NCI-H510A treated with DMSO at 0.1 percent for 48 hours (cell line): ENCODE data around the gene FTL.

Experiments
- DNase-seq: peaks from one replicate; lab custom pipeline; 2025; lab: John Stamatoyannopoulos, UW

FTL gene

GRCh38 chr19:48966541-48967345 is 1.6 kb downstream of the FTL start:
- DNase-seq, result no peak

DNA sequence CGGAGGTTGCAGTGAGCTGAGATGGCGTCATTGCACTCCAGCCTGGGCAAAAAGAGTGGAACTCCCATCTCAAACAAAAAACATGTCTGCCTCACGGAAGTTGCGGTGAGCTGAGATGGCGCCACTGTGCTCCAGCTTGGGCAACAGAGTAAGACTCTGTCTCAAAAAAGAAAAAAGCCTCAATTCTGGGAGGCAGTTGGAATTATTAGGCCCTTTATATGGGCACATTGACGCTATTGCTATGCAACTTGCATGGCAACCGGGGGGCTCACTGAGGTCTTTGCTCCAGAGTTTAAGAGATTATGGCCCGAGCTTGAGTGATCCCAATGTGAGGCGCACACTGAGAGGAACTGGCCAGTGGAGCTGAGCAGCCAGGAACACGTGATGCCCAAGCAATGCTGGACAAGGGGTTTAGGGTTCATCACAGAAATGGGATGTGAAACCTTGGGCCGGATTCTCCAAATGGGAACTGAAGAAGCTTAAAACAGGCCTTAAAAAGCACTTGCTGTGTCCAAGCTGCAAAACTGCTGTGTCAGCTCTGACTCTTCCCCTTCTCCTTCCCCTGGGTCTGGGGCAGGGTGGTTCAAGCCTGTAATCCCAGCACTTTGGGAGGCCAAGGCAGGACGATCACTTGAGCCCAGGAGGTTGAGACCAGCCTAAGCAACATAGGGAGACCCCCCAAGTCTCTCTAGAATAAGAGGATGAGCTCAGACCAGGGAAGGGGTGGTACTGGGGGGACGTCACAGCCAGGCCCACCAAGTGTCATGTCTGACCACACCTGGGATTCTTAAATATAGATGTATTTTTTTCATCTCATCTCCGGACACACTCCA is 2.5 kb downstream of the FTL start:
- DNase-seq, result no peak

DNA sequence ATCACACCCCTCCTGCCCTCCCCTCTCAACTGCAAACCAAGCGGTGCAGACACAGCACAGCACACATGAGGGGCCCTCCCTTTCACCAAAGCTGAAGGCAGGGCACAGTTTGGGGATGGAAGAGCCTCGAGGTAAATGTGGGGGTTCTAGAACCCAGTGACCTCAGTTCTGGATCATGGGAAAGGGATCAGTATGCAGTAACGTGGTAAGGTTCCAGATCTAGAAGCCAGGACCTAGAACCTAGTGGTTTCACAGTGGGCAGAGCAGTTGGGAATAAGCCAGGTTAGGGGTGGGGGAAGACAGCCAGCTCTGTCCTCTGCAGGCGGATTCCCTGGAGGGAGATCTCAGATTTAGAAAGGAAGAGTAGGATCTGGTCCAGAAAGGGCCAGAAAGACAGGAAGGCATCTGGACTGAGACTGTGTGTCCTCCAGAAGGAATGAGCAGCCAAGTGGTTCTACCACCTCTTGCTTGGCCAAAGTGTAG is 3.1 kb downstream of the FTL start:
- DNase-seq, result no peak

GRCh38 chr19:48968813-48969218 is 3.7 kb downstream of the FTL start:
- no peak for DNase-seq

- DNase-seq, result no peak
Measured at GRCh38 chr19:48969276-48970138, 4.4 kb downstream of the FTL start.

- no peak for DNase-seq
Measured at GRCh38 chr19:48970139-48970766, 5.1 kb downstream of the FTL start.

- DNase-seq, result peak; percentile 69
Measured at GRCh38 chr19:48970923-48971395, 5.8 kb downstream of the FTL start.

- DNase-seq, result no peak
Measured at GRCh38 chr19:48975947-48976847, 11.1 kb downstream of the FTL start.

DNA sequence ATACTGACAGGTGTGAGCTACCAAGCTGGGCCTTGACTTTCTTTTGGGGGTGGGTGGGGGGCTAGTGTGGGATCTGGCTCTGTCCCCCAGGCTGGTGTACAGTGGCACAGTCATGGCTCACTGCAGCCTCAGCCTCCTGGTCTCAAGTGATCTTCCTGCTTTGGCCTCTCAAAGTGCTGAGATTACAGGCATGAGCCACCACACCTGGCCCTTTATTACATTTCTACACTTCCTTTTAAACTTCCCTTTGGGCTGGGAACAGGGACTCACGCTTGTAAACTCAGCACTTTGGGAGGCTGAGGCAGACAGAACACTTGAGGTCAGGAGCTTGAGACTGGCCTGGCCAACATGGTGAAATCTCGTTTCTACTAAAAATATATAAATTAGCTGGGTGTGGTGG is 12.0 kb downstream of the FTL start:
- no peak for DNase-seq

GRCh38 chr19:48982280-48982679 is 17.2 kb downstream of the FTL start:
- DNase-seq, result no peak

DNA sequence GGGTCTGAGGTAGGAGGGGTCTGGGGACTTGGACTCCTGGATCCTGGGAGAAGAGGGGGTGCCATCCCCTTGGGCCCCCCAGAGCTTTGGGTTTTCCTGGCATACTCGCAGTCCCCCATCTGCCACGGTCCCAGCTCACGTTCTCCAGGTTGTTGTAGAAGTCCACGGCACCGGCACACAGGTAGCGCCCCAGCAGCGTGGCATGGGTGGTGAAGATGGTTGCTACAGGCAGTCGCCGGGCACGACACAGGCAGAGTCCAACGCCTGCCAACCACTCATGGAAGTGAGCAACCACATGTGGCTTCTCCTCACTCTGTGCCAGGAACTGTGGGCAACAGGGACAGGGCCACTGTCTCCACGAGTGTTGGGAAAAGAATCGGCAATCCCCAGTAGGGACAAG is 20.6 kb downstream of the FTL start:
- no peak for DNase-seq

- DNase-seq, result no peak
Measured at GRCh38 chr19:48986211-48986610, 21.1 kb downstream of the FTL start.

GRCh38 chr19:48987323-48987722 is 22.2 kb downstream of the FTL start:
- no peak for DNase-seq

DNA sequence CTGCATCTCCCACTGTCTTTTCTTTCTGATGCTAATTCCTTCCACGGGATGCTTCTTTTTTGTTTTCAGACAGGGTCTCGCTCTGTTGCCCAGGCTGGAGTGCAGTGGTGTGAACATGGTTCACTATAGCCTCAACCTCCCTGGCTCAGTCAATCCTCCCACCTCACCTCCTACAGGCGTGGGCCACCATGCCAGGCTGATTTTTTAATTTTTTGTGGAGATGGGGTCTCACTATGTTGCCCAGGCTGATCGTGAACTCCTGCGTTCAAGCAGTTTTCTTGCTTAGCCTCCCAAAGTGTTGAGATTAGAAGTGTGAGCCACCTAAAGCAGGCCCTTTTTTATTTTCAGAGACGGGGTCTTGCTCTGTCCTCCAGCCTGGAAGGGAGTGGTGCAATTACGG is 23.2 kb downstream of the FTL start:
- no peak for DNase-seq

DNA sequence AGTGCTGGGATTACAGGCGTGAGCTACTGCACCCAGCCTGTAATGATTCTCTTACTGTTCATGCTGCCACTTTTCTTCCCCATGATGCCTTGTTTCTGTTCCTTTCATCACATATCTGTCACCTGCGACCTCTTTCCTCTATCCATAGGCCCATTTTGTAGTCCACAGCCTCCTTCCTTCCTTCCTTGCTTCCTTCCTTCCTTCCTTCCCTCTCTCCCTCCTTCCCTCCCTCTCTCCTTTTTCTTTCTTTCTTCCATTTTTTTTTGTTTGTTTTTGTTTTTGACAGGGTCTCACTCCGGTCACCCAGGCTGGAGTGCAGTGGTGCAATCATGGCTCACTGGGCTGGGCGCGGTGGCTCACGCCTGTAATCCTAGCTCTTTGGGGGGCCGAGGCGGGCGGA is 23.8 kb downstream of the FTL start:
- no peak for DNase-seq

- no peak for DNase-seq
Measured at GRCh38 chr19:48989701-48990291, 24.7 kb downstream of the FTL start.

- no peak for DNase-seq
Measured at GRCh38 chr19:48990400-48990799, 25.3 kb downstream of the FTL start.

DNA sequence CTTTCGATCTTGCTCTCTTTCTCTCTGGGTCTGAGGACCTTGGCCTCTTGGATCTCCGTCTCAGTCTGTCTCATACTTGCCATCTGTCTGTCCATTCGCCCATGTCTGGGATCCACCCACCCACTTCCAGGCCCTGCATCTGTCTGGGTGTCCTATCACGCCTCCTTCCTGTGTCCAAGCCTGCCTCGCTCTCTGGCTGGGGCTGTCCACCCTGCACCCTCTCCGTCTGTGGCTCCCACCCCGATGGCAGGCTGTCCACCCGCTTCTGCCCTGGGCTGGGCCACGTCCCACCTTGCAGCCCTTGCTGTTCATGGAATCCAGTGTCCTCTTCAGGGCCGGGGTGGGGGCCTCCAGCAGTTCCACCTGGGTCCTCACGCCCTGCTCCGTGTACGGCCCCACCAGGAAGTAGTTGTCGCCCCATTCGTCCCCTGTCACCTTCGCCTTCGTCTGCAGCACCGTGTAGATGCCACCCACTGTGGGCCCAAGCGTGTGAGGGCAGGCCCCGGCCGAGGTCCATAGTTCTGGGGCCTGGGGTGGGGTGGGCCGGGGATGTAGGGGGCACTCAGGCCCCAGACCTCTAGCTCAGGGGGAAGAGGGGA is 26.0 kb downstream of the FTL start:
- DNase-seq, result no peak

DNA sequence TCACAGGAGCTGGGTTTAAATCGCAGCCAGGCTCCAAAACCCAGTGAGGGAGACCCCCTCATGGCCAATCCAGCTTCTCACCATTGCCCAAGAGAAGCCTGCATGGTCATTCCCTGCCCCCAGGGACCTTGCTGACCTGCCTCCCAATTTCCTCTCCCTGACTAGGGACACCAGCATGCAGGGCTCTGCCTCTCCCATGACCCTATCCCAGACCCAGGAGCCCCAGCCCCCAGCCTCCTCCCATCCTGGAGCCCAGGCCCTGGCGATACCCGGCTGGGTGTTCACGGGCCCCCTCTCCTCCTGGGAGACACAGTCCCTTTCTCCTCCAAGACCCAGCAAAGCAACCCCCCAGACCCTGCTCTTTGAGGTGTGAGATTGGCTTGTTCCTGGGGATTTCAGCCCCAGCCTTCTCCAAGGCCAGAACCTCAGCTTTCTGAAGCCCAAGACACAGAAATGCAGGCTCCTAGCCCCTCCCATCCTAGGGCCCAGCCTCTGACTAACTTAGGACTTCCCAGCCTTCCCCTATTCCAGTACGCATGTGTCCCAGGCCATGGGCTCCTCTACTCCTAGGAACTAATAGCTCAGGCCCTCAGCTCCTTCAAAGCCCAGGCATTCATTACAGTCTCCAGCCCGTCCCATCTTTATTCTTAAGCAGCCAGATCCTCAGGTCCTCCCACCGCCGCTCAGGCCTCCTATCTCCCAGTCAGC is 26.9 kb downstream of the FTL start:
- DNase-seq, result no peak
